Fibroblast of lung (primary cell): ENCODE results near the gene OGG1.

Experiments
- EZH2 ChIP-seq: IDR thresholded peaks from 2 replicates; pipeline ENCODE4 v1.5.1; 2012; ENCODE audit warnings: low read length, control low read depth, mild to moderate bottlenecking; ENCODE audit errors: missing control alignments
- TF ChIP-seq, protein P1 (sequence below), 2 donors: IDR thresholded peaks in 1 of 2; conservative IDR thresholded peaks in 1 of 2; 1 replicate in 1 of 2; 2 replicates in 1 of 2; pipeline ENCODE4 v1.5.1; 2011 to 2012; ENCODE audit warnings: low read length in 2 of 2, control low read depth in 1 of 2, inconsistent platforms in 1 of 2, low read depth in 1 of 2, mild to moderate bottlenecking in 1 of 2

DNA sequence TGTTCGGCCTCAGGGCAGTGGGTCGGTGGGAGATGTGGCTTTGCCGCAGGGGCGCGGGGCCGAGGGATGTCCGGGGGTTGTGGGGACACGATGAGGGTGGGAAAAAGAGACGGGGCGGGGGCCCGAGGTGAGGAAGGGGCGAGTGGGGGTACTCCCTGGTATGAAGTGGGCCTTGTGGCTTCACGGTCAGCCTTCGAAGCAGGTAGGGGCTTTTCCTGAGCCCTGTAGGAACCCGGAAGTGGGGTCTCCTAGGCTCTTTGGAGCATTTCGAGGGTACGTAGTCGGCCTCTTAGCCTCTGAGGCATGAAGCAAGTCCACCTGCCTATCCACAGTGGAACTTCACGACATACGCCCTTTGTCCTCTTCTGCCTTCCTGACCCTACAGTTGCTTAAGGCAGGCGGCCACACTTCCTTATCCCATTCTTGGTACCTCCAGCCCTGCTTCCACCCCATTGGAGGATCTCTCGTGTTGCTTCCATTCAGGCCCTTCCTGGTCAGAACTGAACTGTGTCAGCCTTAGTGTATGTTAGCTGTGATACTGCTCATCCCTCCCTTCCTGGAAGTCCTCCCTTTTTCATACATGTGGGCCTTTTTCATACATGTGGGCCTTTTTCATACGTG is 43.5 kb downstream of the OGG1 start:
- TF ChIP-seq, protein P1, sequence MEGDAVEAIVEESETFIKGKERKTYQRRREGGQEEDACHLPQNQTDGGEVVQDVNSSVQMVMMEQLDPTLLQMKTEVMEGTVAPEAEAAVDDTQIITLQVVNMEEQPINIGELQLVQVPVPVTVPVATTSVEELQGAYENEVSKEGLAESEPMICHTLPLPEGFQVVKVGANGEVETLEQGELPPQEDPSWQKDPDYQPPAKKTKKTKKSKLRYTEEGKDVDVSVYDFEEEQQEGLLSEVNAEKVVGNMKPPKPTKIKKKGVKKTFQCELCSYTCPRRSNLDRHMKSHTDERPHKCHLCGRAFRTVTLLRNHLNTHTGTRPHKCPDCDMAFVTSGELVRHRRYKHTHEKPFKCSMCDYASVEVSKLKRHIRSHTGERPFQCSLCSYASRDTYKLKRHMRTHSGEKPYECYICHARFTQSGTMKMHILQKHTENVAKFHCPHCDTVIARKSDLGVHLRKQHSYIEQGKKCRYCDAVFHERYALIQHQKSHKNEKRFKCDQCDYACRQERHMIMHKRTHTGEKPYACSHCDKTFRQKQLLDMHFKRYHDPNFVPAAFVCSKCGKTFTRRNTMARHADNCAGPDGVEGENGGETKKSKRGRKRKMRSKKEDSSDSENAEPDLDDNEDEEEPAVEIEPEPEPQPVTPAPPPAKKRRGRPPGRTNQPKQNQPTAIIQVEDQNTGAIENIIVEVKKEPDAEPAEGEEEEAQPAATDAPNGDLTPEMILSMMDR (conservative IDR thresholded peaks at IDR 0.05 in 1 of 2, IDR thresholded peaks at IDR 0.05 in 1 of 2; ENCODE audit: low read depth in 1 of 2, low read length in 2 of 2), result peak in 1 of 2 donors; percentile 5
- TF ChIP-seq EZH2, result no peak
